SK-N-DZ (cell line): Measurements from ENCODE around the gene APOC4. TPM values are rescaled to one million over a fixed set of nuclear protein-coding genes. Genes with fewer than 3 reads are reported as not detected.
"Not testable (repeated sequence)": the region's sequence is repeated elsewhere in the genome, so short reads cannot be mapped to it uniquely, and the experiment has no call there.

ENCODE experiments used
- DNase-seq: peaks from one replicate; pipeline ENCODE4 v3.0.0-alpha.2; 2015; ENCODE audit warnings: low spot score
- polyA plus RNA-seq, 2 experiments: library from polyadenylated mRNA; depleted of rRNA; stranded (reverse); fragments of >200 nt; gene quantifications; 2 replicates each; pipeline ENCODE4 v1.2.3, GENCODE V29; 2014

The APOC4 gene
- polyA plus RNA-seq (2014; cell fraction: cytosol; rRNA removed), result not detected in 2 replicates
- not detected in 2 replicates for polyA plus RNA-seq (2014; cell fraction: nucleus; rRNA removed)

GRCh38 chr19:44942067-44942571 lies at the start of gene APOC4:
Gene APOC4, plus strand, starts transcription at chr19:44942237. Its CDS starts 41 bp downstream, at chr19:44942278.
- no peak for DNase-seq

- DNase-seq, result no peak
These were observed 49.1 kb upstream of the APOC4 start for GRCh38 chr19:44892932-44893331.

- no peak for DNase-seq
These were observed 48.5 kb upstream of the APOC4 start for GRCh38 chr19:44893332-44894051.

GRCh38 chr19:44894052-44894400 lies 48.0 kb upstream of the APOC4 start:
- DNase-seq, result no peak

- no peak for DNase-seq
These were observed 47.1 kb upstream of the APOC4 start for GRCh38 chr19:44894946-44895345.

- DNase-seq, result no peak
These were observed 44.2 kb upstream of the APOC4 start for GRCh38 chr19:44897835-44898234.

GRCh38 chr19:44900328-44901244 lies 41.5 kb upstream of the APOC4 start:
- no peak for DNase-seq

GRCh38 chr19:44903216-44903601 lies 38.8 kb upstream of the APOC4 start:
- DNase-seq, result no peak

- peak; percentile 51 for DNase-seq
These were observed 38.2 kb upstream of the APOC4 start for GRCh38 chr19:44903602-44904425.

- no peak for DNase-seq
These were observed 37.5 kb upstream of the APOC4 start for GRCh38 chr19:44904426-44904994.

- no peak for DNase-seq
These were observed 36.4 kb upstream of the APOC4 start, which contains the start of gene APOE for GRCh38 chr19:44905437-44906160. Gene APOE, plus strand, starts transcription at chr19:44905796. Its CDS starts 829 bp downstream, at chr19:44906625.

GRCh38 chr19:44907613-44908012 lies 34.4 kb upstream of the APOC4 start:
- DNase-seq, result no peak

GRCh38 chr19:44908074-44908835 lies 33.8 kb upstream of the APOC4 start:
- no peak for DNase-seq

- no peak for DNase-seq
These were observed 33.2 kb upstream of the APOC4 start for GRCh38 chr19:44908836-44909261.

- no peak for DNase-seq
These were observed 32.3 kb upstream of the APOC4 start for GRCh38 chr19:44909775-44910174.

- DNase-seq, result not testable (repeated sequence)
These were observed 30.1 kb upstream of the APOC4 start for GRCh38 chr19:44911896-44912295.

GRCh38 chr19:44912854-44913253 lies 29.2 kb upstream of the APOC4 start:
- DNase-seq, result no peak

- not testable (repeated sequence) for DNase-seq
These were observed 28.3 kb upstream of the APOC4 start for GRCh38 chr19:44913512-44914432.
